SK-N-SH (cell line): Measurements from ENCODE around the gene PIP5KL1. TPM values are rescaled to one million over a fixed set of nuclear protein-coding genes. Genes with fewer than 3 reads are reported as not detected.

ENCODE experiments used
- CTCF ChIA-PET: fragments of 300-600, 350-600 bp; formaldehyde crosslinking; extraction: SDS; loops from one replicate; lab custom pipeline; 2021; lab: Yijun Ruan, JAX
- POLR2A ChIA-PET: fragments of 350-600 bp; sonication (Branson Sonifier 250); formaldehyde crosslinking; extraction: SDS; loops from one replicate; lab custom pipeline; 2020; ENCODE audit warnings: antibody characterized with exemption, inconsistent platforms; lab: Yijun Ruan, JAX
- DNase-seq: peaks from one replicate; pipeline ENCODE4 v3.0.0; 2012
- H2AFZ ChIP-seq: fragments of 200-600 bp; sonication (generic); 2 replicates; pipeline ENCODE4 v1.8.1; 2016; ENCODE audit warnings: antibody characterized with exemption, mild to moderate bottlenecking, low read depth
- H3F3A ChIP-seq: fragments of 200-600 bp; sonication (generic); replicated peaks from 2 replicates; pipeline ENCODE3; 2016; ENCODE audit warnings: antibody characterized with exemption, mild to moderate bottlenecking; ENCODE audit not compliant: insufficient read depth
- H3K27ac ChIP-seq, 2 experiments: fragments of 200-500 bp in 1 of 2; fragments of 200-600 bp in 1 of 2; sonication (Bioruptor generic) in 1 of 2; sonication (generic), shearing (Covaris generic) in 1 of 2; 2 replicates each; pipeline versions ENCODE4 v1.5.1 to v1.6.1; 2014 to 2016; ENCODE audit warnings: low read depth in 2 of 2, inconsistent platforms in 1 of 2, low read length in 1 of 2, mild to moderate bottlenecking in 1 of 2, mixed read lengths in 1 of 2
- H3K27me3 ChIP-seq: fragments of 200-600 bp; sonication (generic), shearing (Covaris generic); 2 replicates; pipeline ENCODE4 v1.6.1; 2016; ENCODE audit warnings: mixed run types; ENCODE audit not compliant: insufficient read depth
- H3K36me3 ChIP-seq, 2 experiments: fragments of 200-500 bp in 1 of 2; fragments of 200-600 bp in 1 of 2; sonication (Bioruptor generic) in 1 of 2; sonication (generic) in 1 of 2; replicated peaks in 1 of 2; 2 replicates each; pipeline versions ENCODE3 to v1.5.1; 2014 to 2016; ENCODE audit warnings: low read length in 1 of 2, mild to moderate bottlenecking in 1 of 2; ENCODE audit not compliant: insufficient read depth in 2 of 2, control insufficient read depth in 1 of 2
- H3K4me1 ChIP-seq, 2 experiments: fragments of 200-500 bp in 1 of 2; fragments of 200-600 bp in 1 of 2; sonication (Bioruptor generic) in 1 of 2; sonication (generic), shearing (Covaris generic) in 1 of 2; 2 replicates each; pipeline versions ENCODE4 v1.5.1 to v1.6.1; 2014 to 2016; ENCODE audit warnings: low read depth in 1 of 2, low read length in 1 of 2, mixed run types in 1 of 2; ENCODE audit not compliant: insufficient read depth in 2 of 2, control insufficient read depth in 1 of 2
- H3K4me2 ChIP-seq: fragments of 200-600 bp; sonication (generic), shearing (Covaris generic); 2 replicates; pipeline ENCODE4 v1.6.1; 2017; ENCODE audit warnings: mixed run types
- H3K4me3 ChIP-seq, 2 experiments: fragments of 200-500 bp in 1 of 2; fragments of 200-600 bp in 1 of 2; sonication (Bioruptor generic) in 1 of 2; sonication (generic), shearing (Covaris generic) in 1 of 2; 2 replicates each; pipeline versions ENCODE4 v1.5.1 to v1.8.1; 2014 to 2016; ENCODE audit warnings: low read depth in 2 of 2, inconsistent platforms in 1 of 2, low read length in 1 of 2, mild to moderate bottlenecking in 1 of 2, mixed read lengths in 1 of 2, moderate library complexity in 1 of 2
- H3K79me2 ChIP-seq: fragments of 200-600 bp; sonication (generic); 2 replicates; pipeline ENCODE4 v1.8.1; 2017; ENCODE audit warnings: mild to moderate bottlenecking; ENCODE audit not compliant: insufficient read depth
- H3K9ac ChIP-seq: fragments of 200-600 bp; sonication (generic); 2 replicates; pipeline ENCODE4 v1.6.1; 2017; ENCODE audit warnings: mixed run types
- H3K9me2 ChIP-seq: fragments of 200-600 bp; sonication (generic); 2 replicates; pipeline ENCODE4 v1.6.1; 2017; ENCODE audit warnings: mixed run types
- H3K9me3 ChIP-seq: fragments of 200-600 bp; sonication (generic); 2 replicates; pipeline ENCODE4 v1.6.1; 2017; ENCODE audit warnings: mixed run types, mild to moderate bottlenecking, moderate library complexity
- H4K20me1 ChIP-seq: fragments of 200-600 bp; sonication (generic); 2 replicates; pipeline ENCODE4 v1.6.1; 2017; ENCODE audit warnings: mild to moderate bottlenecking, mixed run types; ENCODE audit not compliant: insufficient read depth
- FOSL2 ChIP-seq: IDR thresholded peaks from 2 replicates; pipeline ENCODE4 v1.4.0; 2012; ENCODE audit warnings: low read depth, mild to moderate bottlenecking, moderate library complexity, borderline replicate concordance
- NRF1 ChIP-seq: IDR thresholded peaks from 2 replicates; pipeline ENCODE4 v1.6.1; 2012; ENCODE audit warnings: low read depth, mild to moderate bottlenecking, low read length
- RXRA ChIP-seq: IDR thresholded peaks from 2 replicates; pipeline ENCODE4 v1.4.0; 2012; ENCODE audit warnings: low read depth, mild to moderate bottlenecking, borderline replicate concordance
- SIN3A ChIP-seq: IDR thresholded peaks from 2 replicates; pipeline ENCODE4 v1.6.1; 2012; ENCODE audit warnings: low read depth, mild to moderate bottlenecking, low read length, moderate library complexity, borderline replicate concordance
- TAF1 ChIP-seq: IDR thresholded peaks from 2 replicates; pipeline ENCODE4 v1.6.1; 2012; ENCODE audit warnings: low read depth, mild to moderate bottlenecking, low read length, moderate library complexity, borderline replicate concordance
- TCF12 ChIP-seq: IDR thresholded peaks from 2 replicates; pipeline ENCODE4 v1.4.0; 2012
- YY1 ChIP-seq: IDR thresholded peaks from 2 replicates; pipeline ENCODE4 v1.4.0; 2012; ENCODE audit warnings: low read depth, mild to moderate bottlenecking
- WGBS: methylation state at CpG from one replicate; pipeline ENCODE4 v1.1.6; 2017; ENCODE audit warnings: low lambda C conversion rate; 5-methylcytosine and 5-hydroxymethylcytosine counted together
- polyA plus RNA-seq, 3 experiments: library from polyadenylated mRNA; depleted of rRNA; stranded (reverse); fragments of >200 nt; gene quantifications; 2 replicates each; pipeline ENCODE4 v1.2.3, GENCODE V29; 2012
- TF ChIP-seq, protein P1 (sequence below): IDR thresholded peaks from 2 replicates; pipeline ENCODE4 v1.6.1; 2012; ENCODE audit warnings: mild to moderate bottlenecking, low read depth, low read length, moderate library complexity
- TF ChIP-seq, protein P2 (sequence below): fragments of 200-600 bp; sonication (generic); IDR thresholded peaks from 2 replicates; pipeline ENCODE4 v1.6.1; 2017; ENCODE audit warnings: antibody characterized with exemption, mild to moderate bottlenecking, moderate library complexity
- TF ChIP-seq, protein P3 (sequence below): IDR thresholded peaks from 2 replicates; pipeline ENCODE4 v1.4.0; 2012; ENCODE audit warnings: low read depth

The PIP5KL1 gene
- polyA plus RNA-seq, 1 of the 3 experiments (the other 2 are of a cell fraction) = 4.0 TPM

DNA sequence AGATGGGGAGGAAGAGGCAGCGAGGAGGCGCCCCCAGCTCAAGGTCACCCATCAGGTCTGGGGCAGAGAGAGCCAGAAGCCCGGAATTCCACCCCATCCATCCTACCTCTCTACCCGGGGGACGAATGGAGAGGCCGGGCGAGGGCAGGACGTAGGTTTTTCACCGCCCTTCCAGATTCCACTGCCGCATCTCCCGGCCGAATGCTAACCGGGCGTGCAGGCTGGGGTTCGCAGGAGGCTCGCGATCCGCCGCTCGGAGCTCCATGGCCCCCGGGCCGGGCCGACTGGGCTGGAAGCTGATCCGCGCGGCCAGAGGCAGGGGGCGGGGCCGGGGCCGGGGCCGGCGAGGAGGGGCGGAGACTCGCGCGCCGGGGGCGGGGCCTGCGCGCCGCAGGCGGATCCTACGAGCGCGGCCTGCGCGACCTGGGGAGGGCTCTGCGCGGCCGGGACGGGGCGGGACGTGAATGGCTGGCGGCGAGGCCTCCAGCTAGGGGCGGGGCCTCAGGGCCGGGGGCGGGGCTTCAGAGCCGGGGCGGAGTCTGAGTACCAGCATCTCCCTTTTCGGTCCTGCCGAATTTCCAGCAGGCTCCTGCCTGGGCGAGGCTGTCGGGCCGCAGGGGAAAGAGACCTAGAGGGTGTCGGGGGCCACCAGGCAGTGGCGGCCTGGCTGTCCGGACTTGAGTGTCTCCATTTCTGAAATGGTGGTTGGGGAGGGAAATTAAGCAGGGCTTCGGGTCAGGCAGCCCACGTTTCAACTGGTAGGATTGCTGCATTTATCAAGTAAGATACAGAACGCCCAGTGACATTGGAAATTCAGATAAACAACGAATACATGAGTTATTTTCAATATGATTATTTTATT, 13.6 kb downstream of the PIP5KL1 start, which contains the start of gene ST6GALNAC4:
ST6GALNAC4 (minus strand) TSS at position 322 of the 862 bp plus-strand sequence. CDS start 622 bp downstream, outside the sequence.
- WGBS = 12% methylated on average over 21 of the region's 71 CpGs
- H3K9me3 ChIP-seq = no peaks in the 10 kb centered on the region
- H4K20me1 ChIP-seq = no peaks in the 10 kb centered on the region
- H2AFZ ChIP-seq = peak within 1 kb of the TSS; percentile 90
- peak within 1 kb of the TSS; percentile 92 for H3K4me2 ChIP-seq
- no peaks in the 10 kb centered on the region for H3K27me3 ChIP-seq
- H3K9ac ChIP-seq = peak within 1 kb of the TSS; percentile 84
- POLR2A ChIA-PET = interaction anchor here (0.8 to 1.4 kb wide), 3 partner anchors 18 to 46 kb away, joined by 3 to 7 read pairs (median 6); no protein-coding TSS in a partner anchor
- TF ChIP-seq TCF12 (no peak), NRF1 (peak; percentile 59), YY1 (0 out of 2 replicates have a peak, but pooled peaks have one; percentile 14), TAF1 (peak; percentile 38; the same call in 1 of the 2 replicates), FOSL2 (no peak)
- peaks cover 21% of the 10 kb centered on the region for H3F3A ChIP-seq
- CTCF ChIA-PET = interaction anchor here (0.7 to 7.0 kb wide), 6 partner anchors 11 to 182 kb away, joined by 3 to 41 read pairs (median 4); partner anchors contain the start of genes ST6GALNAC6 and TOR2A
- peaks cover 14% of the 10 kb centered on the region for H3K79me2 ChIP-seq
- no peaks in the 10 kb centered on the region for H3K9me2 ChIP-seq
- peak; percentile 98 for DNase-seq
- peak within 1 kb of the TSS; percentile 56 to 84 for H3K4me3 ChIP-seq
- H3K4me1 ChIP-seq = peaks cover 20 to 35% of the 10 kb centered on the region in 2 experiments; a peak in 3 of 4 replicates
- peak within 1 kb of the TSS; percentile 58 to 95 for H3K27ac ChIP-seq
- H3K36me3 ChIP-seq = peaks cover 0 to 5% of the 10 kb centered on the region in 2 experiments

DNA sequence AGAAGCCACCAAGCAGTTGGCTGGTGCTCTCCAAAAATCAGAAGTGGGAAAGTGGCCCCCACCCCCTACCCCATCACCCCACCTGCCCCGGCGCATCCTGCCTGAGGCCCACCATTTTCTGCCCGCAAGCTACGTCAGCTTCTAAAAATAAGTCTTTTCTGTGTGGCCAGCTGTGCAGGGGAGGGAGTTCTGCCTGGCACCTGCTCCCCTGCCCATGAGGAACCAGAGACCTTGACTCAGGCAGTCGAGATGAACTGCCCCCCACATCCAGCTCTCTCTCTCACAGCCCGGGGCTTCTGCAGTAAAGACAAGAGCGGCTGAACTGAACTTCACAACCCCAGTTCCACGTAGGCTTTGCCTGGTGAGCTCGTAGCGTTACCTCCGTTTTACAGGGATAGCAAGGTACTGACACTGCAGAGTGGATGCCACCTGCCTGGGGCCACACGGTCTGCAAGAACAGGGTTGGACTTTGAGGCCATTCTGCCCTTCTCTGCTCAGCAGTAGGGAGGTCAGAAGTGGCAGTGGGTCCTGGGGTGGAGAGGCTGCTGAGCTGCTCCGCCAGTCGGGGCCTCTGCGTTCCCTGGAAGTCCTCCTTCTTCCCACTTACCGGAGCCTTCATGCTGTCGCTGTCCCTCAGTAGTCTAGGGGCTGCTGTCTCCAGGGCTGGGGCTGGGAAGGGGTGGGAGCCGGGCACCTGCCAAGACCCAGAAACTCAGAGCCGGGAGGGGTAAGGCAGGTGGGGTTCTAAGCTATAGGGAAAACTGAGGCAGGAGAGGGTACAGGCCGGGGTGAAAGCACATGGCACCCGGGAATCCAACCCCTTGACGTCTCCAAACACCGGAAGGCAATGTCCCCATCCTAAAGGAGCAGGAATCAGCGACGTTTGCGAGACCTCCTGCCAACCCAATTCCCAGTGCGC, 14.5 kb downstream of the PIP5KL1 start:
- H3K27ac ChIP-seq = peak overlapping the region; percentile 47 to 54; a peak in 3 of 4 replicates
- POLR2A ChIA-PET = interaction anchor here (1.2 to 1.9 kb wide), 3 partner anchors 10 to 42 kb away, joined by 3 to 7 read pairs (median 4); no protein-coding TSS in a partner anchor
- peak overlapping the region; percentile 56 to 84 for H3K4me3 ChIP-seq
- CTCF ChIA-PET = interaction anchor here (0.8 to 7.0 kb wide), 8 partner anchors 10 to 202 kb away, joined by 3 to 41 read pairs (median 4); partner anchors contain the start of gene TOR2A
- H3K27me3 ChIP-seq = no peaks in the 10 kb centered on the region
- H3K4me2 ChIP-seq = peak overlapping the region; percentile 92
- no peaks in the 10 kb centered on the region for H3K9me3 ChIP-seq
- peaks cover 21% of the 10 kb centered on the region for H3F3A ChIP-seq
- peaks cover 0 to 5% of the 10 kb centered on the region in 2 experiments for H3K36me3 ChIP-seq
- WGBS = 79% methylated on average over 21 of the region's 27 CpGs
- peaks cover 20 to 33% of the 10 kb centered on the region in 2 experiments; a peak in 3 of 4 replicates for H3K4me1 ChIP-seq
- no peak for DNase-seq
- H2AFZ ChIP-seq = peak overlapping the region; percentile 74
- no peaks in the 10 kb centered on the region for H4K20me1 ChIP-seq
- TF ChIP-seq SIN3A (no peak), RXRA (no peak)
- TF ChIP-seq, protein P1, sequence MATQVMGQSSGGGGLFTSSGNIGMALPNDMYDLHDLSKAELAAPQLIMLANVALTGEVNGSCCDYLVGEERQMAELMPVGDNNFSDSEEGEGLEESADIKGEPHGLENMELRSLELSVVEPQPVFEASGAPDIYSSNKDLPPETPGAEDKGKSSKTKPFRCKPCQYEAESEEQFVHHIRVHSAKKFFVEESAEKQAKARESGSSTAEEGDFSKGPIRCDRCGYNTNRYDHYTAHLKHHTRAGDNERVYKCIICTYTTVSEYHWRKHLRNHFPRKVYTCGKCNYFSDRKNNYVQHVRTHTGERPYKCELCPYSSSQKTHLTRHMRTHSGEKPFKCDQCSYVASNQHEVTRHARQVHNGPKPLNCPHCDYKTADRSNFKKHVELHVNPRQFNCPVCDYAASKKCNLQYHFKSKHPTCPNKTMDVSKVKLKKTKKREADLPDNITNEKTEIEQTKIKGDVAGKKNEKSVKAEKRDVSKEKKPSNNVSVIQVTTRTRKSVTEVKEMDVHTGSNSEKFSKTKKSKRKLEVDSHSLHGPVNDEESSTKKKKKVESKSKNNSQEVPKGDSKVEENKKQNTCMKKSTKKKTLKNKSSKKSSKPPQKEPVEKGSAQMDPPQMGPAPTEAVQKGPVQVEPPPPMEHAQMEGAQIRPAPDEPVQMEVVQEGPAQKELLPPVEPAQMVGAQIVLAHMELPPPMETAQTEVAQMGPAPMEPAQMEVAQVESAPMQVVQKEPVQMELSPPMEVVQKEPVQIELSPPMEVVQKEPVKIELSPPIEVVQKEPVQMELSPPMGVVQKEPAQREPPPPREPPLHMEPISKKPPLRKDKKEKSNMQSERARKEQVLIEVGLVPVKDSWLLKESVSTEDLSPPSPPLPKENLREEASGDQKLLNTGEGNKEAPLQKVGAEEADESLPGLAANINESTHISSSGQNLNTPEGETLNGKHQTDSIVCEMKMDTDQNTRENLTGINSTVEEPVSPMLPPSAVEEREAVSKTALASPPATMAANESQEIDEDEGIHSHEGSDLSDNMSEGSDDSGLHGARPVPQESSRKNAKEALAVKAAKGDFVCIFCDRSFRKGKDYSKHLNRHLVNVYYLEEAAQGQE = no peak
- TF ChIP-seq, protein P2, sequence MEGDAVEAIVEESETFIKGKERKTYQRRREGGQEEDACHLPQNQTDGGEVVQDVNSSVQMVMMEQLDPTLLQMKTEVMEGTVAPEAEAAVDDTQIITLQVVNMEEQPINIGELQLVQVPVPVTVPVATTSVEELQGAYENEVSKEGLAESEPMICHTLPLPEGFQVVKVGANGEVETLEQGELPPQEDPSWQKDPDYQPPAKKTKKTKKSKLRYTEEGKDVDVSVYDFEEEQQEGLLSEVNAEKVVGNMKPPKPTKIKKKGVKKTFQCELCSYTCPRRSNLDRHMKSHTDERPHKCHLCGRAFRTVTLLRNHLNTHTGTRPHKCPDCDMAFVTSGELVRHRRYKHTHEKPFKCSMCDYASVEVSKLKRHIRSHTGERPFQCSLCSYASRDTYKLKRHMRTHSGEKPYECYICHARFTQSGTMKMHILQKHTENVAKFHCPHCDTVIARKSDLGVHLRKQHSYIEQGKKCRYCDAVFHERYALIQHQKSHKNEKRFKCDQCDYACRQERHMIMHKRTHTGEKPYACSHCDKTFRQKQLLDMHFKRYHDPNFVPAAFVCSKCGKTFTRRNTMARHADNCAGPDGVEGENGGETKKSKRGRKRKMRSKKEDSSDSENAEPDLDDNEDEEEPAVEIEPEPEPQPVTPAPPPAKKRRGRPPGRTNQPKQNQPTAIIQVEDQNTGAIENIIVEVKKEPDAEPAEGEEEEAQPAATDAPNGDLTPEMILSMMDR = no peak
- TF ChIP-seq, protein P3, sequence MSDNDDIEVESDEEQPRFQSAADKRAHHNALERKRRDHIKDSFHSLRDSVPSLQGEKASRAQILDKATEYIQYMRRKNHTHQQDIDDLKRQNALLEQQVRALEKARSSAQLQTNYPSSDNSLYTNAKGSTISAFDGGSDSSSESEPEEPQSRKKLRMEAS = peak; percentile 47; the same call in 1 of the 2 replicates
- peak overlapping the region; percentile 84 for H3K9ac ChIP-seq
- H3K9me2 ChIP-seq = no peaks in the 10 kb centered on the region
- H3K79me2 ChIP-seq = peaks cover 14% of the 10 kb centered on the region
